NCI-H2029 (cell line): ENCODE measurements around the gene PLPP4.

Experiments
- DNase-seq: peaks from one replicate; lab custom pipeline; 2025; lab: John Stamatoyannopoulos, UW

The PLPP4 gene

GRCh38 chr10:120517196-120517595 lies 60.2 kb downstream of the PLPP4 start:
- DNase-seq = no peak

- no peak for DNase-seq
Observed at GRCh38 chr10:120517881-120518484, 61.0 kb downstream of the PLPP4 start.

- DNase-seq = no peak
Observed at GRCh38 chr10:120521880-120522279, 64.9 kb downstream of the PLPP4 start.

- no peak for DNase-seq
Observed at GRCh38 chr10:120527691-120528090, 70.7 kb downstream of the PLPP4 start.

- DNase-seq = no peak
Observed at GRCh38 chr10:120530699-120531098, 73.7 kb downstream of the PLPP4 start.

- DNase-seq = no peak
Observed at GRCh38 chr10:120538091-120538490, 81.1 kb downstream of the PLPP4 start.

GRCh38 chr10:120539076-120539475 lies 82.0 kb downstream of the PLPP4 start:
- DNase-seq = no peak

- no peak for DNase-seq
Observed at GRCh38 chr10:120540486-120540885, 83.5 kb downstream of the PLPP4 start.

- DNase-seq = no peak
Observed at GRCh38 chr10:120541984-120542383, 85.0 kb downstream of the PLPP4 start.

- DNase-seq = no peak
Observed at GRCh38 chr10:120542591-120542990, 85.6 kb downstream of the PLPP4 start.

- no peak for DNase-seq
Observed at GRCh38 chr10:120543291-120543690, 86.3 kb downstream of the PLPP4 start.

- no peak for DNase-seq
Observed at GRCh38 chr10:120548210-120548609, 91.2 kb downstream of the PLPP4 start.

GRCh38 chr10:120552262-120552661 lies 95.2 kb downstream of the PLPP4 start:
- DNase-seq = no peak

GRCh38 chr10:120553911-120554310 lies 96.9 kb downstream of the PLPP4 start:
- no peak for DNase-seq

GRCh38 chr10:120555436-120555835 lies 98.4 kb downstream of the PLPP4 start:
- no peak for DNase-seq

- DNase-seq = no peak
Observed at GRCh38 chr10:120555842-120556532, 99.0 kb downstream of the PLPP4 start.

GRCh38 chr10:120557311-120557710 lies 100.3 kb downstream of the PLPP4 start:
- DNase-seq = no peak

GRCh38 chr10:120559800-120560199 lies 102.8 kb downstream of the PLPP4 start:
- no peak for DNase-seq

- DNase-seq = no peak
Observed at GRCh38 chr10:120562956-120563355, 105.9 kb downstream of the PLPP4 start.

- DNase-seq = no peak
Observed at GRCh38 chr10:120570418-120570817, 113.4 kb downstream of the PLPP4 start.

GRCh38 chr10:120571266-120571665 lies 114.2 kb downstream of the PLPP4 start:
- no peak for DNase-seq

- no peak for DNase-seq
Observed at GRCh38 chr10:120572307-120572706, 115.3 kb downstream of the PLPP4 start.

- no peak for DNase-seq
Observed at GRCh38 chr10:120573355-120573754, 116.3 kb downstream of the PLPP4 start.

GRCh38 chr10:120574981-120575380 lies 118.0 kb downstream of the PLPP4 start:
- DNase-seq = no peak
